Ovary (tissue), 3 donors: Measurements from ENCODE around the gene NUBPL.

Source experiments
- CTCF ChIP-seq, 3 donors: fragments of 450-650 bp in 2 of 3; fragments of 200-600 bp in 1 of 3; IDR thresholded peaks; one replicate each; pipeline versions ENCODE4 v1.5.1 to v1.8.0; 2016 to 2022; ENCODE audit warnings: antibody characterized with exemption in 3 of 3, mild to moderate bottlenecking in 1 of 3
- EP300 ChIP-seq: sonication (generic); formaldehyde crosslinking; IDR thresholded peaks from one replicate; pipeline ENCODE4 v1.6.1; 2017; ENCODE audit warnings: antibody characterized with exemption
- POLR2A ChIP-seq: fragments of 450-650 bp; IDR thresholded peaks from one replicate; pipeline ENCODE4 v1.6.1; 2017; ENCODE audit warnings: antibody characterized with exemption, mild to moderate bottlenecking, moderate library complexity
- donor health status: DM: no; HTN: no; CAD: no.

- no peak for TF ChIP-seq CTCF (IDR thresholded peaks at IDR 0.05)
- no peak for TF ChIP-seq POLR2A
- no peak for TF ChIP-seq EP300
Measured at GRCh38 chr14:31855262-31855661, 294.1 kb downstream of the NUBPL start.
